Mucosa of stomach (tissue), 1 donor: Measurements from ENCODE around the gene COL18A1.

Source experiments
- H3K27me3 ChIP-seq: one replicate; pipeline ENCODE4 v1.7.0; 2013; ENCODE audit warnings: mild to moderate bottlenecking, low read length; ENCODE audit not compliant: control insufficient read depth, insufficient read depth
- H3K36me3 ChIP-seq: one replicate; pipeline ENCODE4 v1.7.0; 2013; ENCODE audit warnings: low read length; ENCODE audit not compliant: control insufficient read depth, insufficient read depth
- H3K4me1 ChIP-seq: one replicate; pipeline ENCODE4 v1.7.0; 2013; ENCODE audit warnings: mild to moderate bottlenecking, low read length; ENCODE audit not compliant: control insufficient read depth, insufficient read depth
- H3K4me3 ChIP-seq: one replicate; pipeline ENCODE4 v1.7.0; 2013; ENCODE audit warnings: low read length
- H3K9ac ChIP-seq: one replicate; pipeline ENCODE4 v1.7.0; 2013; ENCODE audit warnings: mild to moderate bottlenecking, low read length, moderate library complexity
- H3K9me3 ChIP-seq: one replicate; pipeline ENCODE4 v1.7.0; 2013; ENCODE audit warnings: mild to moderate bottlenecking, low read length, moderate library complexity; ENCODE audit not compliant: control insufficient read depth
- donor health status: Pancreatic carcinoma.

Gene COL18A1

GRCh38 chr21:45409466-45410150 lies 4.6 kb downstream of the COL18A1 start:
- Histone ChIP-seq H3K9me3 (no peaks in the 10 kb centered on the region), H3K4me1 (peaks cover 5% of the 10 kb centered on the region), H3K27me3 (peaks cover 23% of the 10 kb centered on the region), H3K9ac (no peak overlapping the region), H3K4me3 (no peak overlapping the region), H3K36me3 (no peaks in the 10 kb centered on the region)

DNA sequence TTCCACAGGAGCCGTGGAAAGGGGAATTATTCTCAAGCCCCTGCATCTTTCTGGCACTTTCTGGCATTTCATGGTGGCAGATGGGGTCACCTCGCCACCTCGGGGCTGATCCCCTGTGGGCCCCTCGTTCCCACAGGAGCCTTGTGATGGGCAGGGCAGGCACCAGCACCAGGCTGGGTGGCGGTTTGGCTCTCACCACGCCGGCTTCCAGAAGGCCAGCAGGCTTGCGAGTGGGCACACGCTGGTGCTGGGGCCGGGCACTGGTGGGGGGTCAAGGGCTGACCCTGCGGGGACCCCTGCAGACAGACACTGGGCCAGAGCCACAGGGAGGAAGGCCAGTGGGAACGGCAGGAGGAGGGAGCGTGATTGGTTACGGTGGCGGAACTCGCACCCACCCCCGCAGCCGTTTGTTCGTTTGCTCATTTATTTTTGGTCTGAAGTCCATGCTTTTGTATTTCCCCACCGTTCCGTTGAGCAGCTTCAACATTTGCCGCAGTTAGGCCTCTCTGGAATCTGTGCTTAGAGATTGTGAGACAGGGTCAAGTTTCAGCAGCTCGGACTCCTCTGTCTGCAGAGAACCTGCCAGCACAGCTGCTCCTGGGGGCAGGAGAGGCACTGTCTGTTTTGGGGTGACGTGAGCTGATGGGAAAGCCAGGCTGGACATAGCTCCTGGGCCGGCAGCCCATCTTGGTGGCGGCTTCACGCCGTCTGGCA lies 5.3 kb downstream of the COL18A1 start:
- Histone ChIP-seq H3K4me3 (no peak overlapping the region), H3K9ac (no peak overlapping the region), H3K9me3 (no peaks in the 10 kb centered on the region), H3K36me3 (no peaks in the 10 kb centered on the region), H3K4me1 (peaks cover 5% of the 10 kb centered on the region), H3K27me3 (peaks cover 22% of the 10 kb centered on the region)

DNA sequence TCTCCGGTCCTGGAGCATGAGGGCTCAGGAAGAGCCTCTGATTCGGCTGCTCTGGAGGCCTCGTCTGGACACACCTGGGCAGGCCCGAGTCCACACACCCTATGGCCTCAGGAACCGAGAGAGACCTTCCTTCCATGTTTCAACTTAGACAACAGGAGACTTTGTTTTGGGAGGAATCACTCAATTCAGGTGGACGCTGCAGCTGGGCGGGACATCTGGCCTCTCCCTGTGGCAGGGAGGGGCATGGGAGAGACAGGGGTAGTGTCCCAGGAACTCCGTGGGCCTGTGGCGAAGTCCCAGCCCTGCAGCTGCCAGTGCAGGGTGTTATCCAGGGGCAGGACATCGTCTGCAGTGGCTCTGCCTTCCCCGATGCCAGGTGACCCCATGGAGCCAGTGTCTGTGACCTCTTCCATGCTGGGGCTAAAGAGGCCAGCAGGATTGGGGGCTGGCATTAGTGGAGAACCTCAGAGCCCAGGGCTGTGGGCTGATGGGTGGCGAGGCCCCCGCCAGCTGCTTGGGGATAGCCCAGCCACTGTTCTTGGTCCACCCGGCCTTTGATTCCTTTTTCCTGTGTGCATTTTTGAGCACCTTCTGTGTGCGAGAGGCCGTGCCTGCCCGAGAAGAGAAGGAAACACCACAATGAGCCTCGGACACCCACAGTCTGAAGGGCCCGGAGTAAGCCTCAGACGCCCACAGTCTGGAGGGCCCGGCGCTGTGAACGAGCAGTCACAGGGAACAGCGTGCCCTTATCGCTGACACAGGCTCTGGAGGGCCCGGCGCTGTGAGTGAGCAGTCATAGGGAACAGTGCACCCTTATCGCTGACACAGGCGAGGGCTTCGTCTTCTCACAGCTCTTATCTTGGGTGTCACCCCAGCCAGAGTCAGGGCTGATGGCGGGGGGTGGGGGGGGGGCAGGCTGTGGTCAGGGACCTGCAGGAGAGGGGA lies 6.2 kb downstream of the COL18A1 start:
- H3K9ac ChIP-seq, result no peak overlapping the region
- H3K9me3 ChIP-seq, result no peaks in the 10 kb centered on the region
- H3K4me3 ChIP-seq, result no peak overlapping the region
- H3K27me3 ChIP-seq, result peaks cover 16% of the 10 kb centered on the region
- H3K36me3 ChIP-seq, result no peaks in the 10 kb centered on the region
- H3K4me1 ChIP-seq, result peaks cover 5% of the 10 kb centered on the region

DNA sequence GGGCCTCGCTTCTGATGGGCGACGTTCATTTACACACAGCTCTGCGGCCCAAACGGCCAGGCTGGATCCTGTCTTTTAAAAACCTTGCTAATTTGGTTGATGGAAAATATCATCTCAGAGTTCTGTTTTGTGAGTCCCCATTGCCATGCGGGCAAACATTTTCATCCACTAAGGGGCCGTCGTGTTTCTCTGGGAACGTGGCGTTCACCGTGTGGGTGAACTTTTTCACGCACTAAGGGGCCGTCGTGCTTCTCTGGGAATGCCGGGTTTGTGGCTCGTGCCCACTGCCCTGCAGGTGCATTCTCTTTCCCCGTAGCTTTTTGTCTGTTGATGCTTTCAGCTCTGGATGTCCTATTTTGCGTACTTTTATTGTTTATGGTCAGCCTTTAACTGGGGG lies 6.8 kb downstream of the COL18A1 start:
- Histone ChIP-seq H3K27me3 (peaks cover 9% of the 10 kb centered on the region), H3K9ac (no peak overlapping the region), H3K4me1 (peaks cover 5% of the 10 kb centered on the region), H3K36me3 (no peaks in the 10 kb centered on the region), H3K9me3 (no peaks in the 10 kb centered on the region), H3K4me3 (no peak overlapping the region)

- peaks cover 5% of the 10 kb centered on the region for H3K4me1 ChIP-seq
- peaks cover 5% of the 10 kb centered on the region for H3K27me3 ChIP-seq
- H3K4me3 ChIP-seq, result no peak overlapping the region
- H3K36me3 ChIP-seq, result no peaks in the 10 kb centered on the region
- no peaks in the 10 kb centered on the region for H3K9me3 ChIP-seq
- H3K9ac ChIP-seq, result no peak overlapping the region
Measured at GRCh38 chr21:45412491-45412890, 7.5 kb downstream of the COL18A1 start.

- no peak overlapping the region for H3K4me3 ChIP-seq
- H3K27me3 ChIP-seq, result no peaks in the 10 kb centered on the region
- no peaks in the 10 kb centered on the region for H3K36me3 ChIP-seq
- H3K9ac ChIP-seq, result no peak overlapping the region
- H3K9me3 ChIP-seq, result no peaks in the 10 kb centered on the region
- peaks cover 5% of the 10 kb centered on the region for H3K4me1 ChIP-seq
Measured at GRCh38 chr21:45412909-45413611, 8.1 kb downstream of the COL18A1 start.

DNA sequence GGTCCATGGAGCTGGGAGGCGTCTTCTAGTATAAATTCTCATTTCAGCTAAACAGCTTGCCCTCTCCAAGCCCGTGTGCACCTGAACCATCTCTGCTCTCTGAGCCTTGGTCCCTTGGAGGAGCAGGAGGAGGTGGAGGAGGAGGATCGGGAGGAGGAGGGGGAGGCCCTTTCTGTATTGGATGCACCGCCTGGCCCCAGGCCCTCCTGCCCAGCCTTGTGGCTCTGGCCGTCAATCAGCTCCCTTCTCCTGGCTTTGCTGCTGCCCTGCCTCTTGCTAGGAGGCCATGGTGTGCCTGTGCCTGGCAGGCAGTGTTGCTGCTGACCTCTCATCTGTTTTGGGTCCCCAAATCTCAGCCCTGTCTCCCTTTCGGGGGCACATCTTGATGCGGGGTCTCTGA lies 9.0 kb downstream of the COL18A1 start:
- H3K9me3 ChIP-seq, result no peaks in the 10 kb centered on the region
- H3K27me3 ChIP-seq, result no peaks in the 10 kb centered on the region
- no peaks in the 10 kb centered on the region for H3K36me3 ChIP-seq
- no peak overlapping the region for H3K9ac ChIP-seq
- H3K4me3 ChIP-seq, result no peak overlapping the region
- H3K4me1 ChIP-seq, result peaks cover 5% of the 10 kb centered on the region

- no peaks in the 10 kb centered on the region for H3K27me3 ChIP-seq
- no peak overlapping the region for H3K4me3 ChIP-seq
- peaks cover 5% of the 10 kb centered on the region for H3K4me1 ChIP-seq
- H3K9me3 ChIP-seq, result no peaks in the 10 kb centered on the region
- H3K9ac ChIP-seq, result no peak overlapping the region
- H3K36me3 ChIP-seq, result no peaks in the 10 kb centered on the region
Measured at GRCh38 chr21:45414396-45415187, 9.6 kb downstream of the COL18A1 start.

DNA sequence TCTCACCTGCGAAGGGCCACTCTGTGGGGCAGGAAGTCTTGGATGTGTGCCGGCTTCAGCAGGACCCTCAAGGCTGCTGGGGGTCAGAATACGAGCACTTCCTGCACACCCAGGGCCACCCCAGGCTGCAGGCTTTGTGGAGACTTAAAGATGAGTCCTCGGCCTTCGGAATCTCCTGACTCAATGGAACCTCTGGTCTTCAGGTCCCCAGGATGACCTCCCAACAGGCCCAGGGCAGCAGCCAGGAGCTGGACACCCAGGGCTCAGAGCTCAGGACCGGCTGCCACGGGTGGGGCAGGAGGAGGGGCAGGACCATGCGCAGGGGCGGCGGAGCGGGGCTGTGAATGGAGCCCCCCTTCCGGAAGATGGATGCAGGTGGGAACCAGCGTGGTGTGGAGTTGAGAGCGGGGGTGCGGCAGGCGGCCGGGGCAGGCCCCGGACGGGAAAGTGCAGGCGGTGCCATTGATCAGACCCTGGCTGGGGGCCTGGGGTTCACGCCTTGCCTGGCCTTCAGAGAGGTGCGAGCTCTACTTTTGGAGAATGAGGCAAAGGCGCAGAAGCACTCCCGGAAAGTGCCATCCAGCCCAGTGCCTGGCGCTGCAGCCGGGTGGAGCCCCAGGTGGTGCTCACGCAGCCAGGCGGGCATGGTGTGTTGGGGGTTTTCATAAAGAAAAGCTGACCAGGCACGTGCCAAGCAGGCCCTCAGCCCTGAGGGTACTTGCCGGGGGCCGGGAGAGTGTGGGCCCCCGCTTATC lies 10.4 kb downstream of the COL18A1 start:
- peaks cover 11% of the 10 kb centered on the region for H3K4me1 ChIP-seq
- H3K27me3 ChIP-seq, result no peaks in the 10 kb centered on the region
- no peaks in the 10 kb centered on the region for H3K36me3 ChIP-seq
- H3K9me3 ChIP-seq, result no peaks in the 10 kb centered on the region
- H3K9ac ChIP-seq, result no peak overlapping the region
- no peak overlapping the region for H3K4me3 ChIP-seq

DNA sequence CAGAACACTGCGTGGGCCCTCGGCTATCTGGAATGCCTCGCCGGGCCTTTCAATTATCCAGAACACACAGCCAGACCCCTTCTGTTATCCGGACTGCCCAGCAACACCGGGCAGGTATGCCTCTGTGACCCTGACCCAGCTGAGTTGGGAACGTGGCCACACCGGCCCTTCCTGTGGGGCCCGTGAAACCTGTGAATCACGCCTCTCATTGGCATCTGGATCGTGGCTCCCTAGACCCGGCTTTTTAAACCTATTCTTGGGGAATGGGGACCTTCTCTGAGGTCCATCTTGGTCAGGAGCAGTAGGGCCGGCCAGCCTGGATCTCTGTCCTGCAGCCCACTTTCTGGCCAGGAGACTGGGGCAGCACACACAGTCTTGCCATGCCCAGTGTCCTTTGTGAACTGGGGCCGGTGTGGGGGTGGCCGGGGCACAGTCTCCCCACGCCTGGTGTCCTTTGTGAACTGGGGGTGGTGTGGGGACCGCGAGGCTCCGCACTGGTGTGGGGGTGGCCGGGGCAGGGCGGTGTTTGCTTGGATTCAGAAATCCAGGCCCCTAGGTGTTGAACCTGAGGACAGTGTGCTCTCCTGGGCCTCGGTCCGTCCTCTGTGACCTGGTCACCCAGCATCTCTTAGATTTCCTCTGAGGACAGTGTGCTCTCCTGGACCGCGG lies 11.1 kb downstream of the COL18A1 start:
- Histone ChIP-seq H3K36me3 (no peaks in the 10 kb centered on the region), H3K27me3 (no peaks in the 10 kb centered on the region), H3K9ac (no peak overlapping the region), H3K4me1 (peaks cover 16% of the 10 kb centered on the region), H3K9me3 (no peaks in the 10 kb centered on the region), H3K4me3 (no peak overlapping the region)
